COR-L47 (cell line): ENCODE data around the gene MGMT.

Source experiments
- DNase-seq: peaks from one replicate; lab custom pipeline; 2025; lab: John Stamatoyannopoulos, UW

Gene MGMT

GRCh38 chr10:129544205-129545202, 77.5 kb downstream of the MGMT start:
- DNase-seq = no peak

- DNase-seq = no peak
These were observed 78.2 kb downstream of the MGMT start for GRCh38 chr10:129545261-129545660.

GRCh38 chr10:129546106-129546505, 79.1 kb downstream of the MGMT start:
- no peak for DNase-seq

- DNase-seq = no peak
These were observed 80.6 kb downstream of the MGMT start for GRCh38 chr10:129547608-129548007.

GRCh38 chr10:129548600-129548999, 81.6 kb downstream of the MGMT start:
- DNase-seq = no peak

DNA sequence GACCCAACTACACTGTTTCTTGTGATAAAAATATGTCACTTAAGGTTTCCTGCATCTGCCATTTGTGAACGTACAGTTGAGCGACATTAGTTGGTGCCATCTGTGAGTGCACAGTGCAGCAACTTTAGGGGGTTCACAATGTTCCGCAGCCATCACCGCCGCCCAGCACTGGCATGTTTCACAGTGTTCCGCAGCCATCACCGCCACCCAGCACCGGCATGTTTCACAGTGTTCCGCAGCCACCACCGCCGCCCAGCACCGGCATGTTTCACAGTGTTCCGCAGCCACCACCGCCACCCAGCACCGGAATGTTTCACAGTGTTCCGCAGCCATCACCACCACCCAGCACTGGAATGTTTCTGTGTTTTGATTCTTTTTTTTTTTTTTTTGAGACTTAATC, 83.0 kb downstream of the MGMT start:
- DNase-seq = no peak

DNA sequence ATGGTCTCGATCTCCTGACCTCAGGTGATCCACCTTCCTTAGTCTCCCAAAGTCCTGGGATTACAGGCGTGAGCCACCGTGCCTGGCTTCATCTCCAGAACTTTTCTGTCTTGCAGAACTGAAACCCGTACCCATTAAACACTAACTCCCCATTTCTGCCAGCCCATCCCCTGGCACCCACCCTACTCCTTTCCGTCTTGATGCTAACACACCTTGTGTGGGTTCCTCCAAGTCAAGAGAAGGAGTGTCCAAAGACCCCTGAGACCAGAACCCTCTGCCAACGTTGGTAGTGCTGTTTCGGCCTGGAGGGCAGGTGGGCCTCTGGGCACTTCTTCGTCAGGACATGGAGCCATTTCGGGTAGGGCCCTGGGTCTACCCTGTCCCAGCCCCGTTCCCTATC, 83.6 kb downstream of the MGMT start:
- no peak for DNase-seq

DNA sequence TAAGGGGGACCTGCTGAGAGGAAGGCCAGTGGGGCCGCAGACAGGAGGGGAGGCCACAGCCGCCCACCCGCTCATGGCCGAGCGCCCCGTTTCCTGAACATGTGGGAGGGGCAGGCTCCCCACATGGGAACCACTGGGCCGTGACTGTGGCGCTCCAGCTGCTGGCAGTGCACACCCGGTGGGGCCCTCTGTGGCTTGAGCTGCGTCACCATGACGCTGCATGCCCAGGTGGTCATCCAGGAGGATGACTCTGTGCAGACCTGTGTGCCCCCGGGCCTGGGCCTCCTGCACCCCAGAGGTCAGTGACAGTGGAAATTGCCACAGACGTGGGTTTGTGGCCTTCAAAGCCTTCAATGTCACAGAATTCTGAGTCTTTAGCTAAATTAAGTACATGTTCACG, 85.1 kb downstream of the MGMT start:
- DNase-seq = no peak

GRCh38 chr10:129553928-129554327, 86.9 kb downstream of the MGMT start:
- no peak for DNase-seq

- DNase-seq = no peak
These were observed 89.3 kb downstream of the MGMT start for GRCh38 chr10:129556316-129556715.

DNA sequence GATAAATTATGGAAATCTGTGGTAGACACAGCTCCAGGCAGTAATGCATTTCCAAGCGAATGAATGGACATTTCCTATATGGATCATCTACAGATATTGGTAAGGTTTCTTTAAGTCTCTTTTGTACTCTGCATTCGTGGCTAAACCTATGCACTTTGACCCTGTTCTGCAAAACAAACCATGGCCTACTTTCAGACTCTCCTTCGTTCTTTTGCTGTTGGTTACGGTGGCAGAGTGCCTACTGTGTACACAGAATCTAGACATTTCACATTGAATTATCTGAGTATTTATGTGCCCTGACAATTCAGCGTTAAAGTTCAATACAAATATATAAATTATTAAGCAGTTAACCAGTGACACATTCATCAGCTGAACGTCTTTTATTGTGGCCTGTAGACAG, 93.3 kb downstream of the MGMT start:
- no peak for DNase-seq

- DNase-seq = no peak
These were observed 95.4 kb downstream of the MGMT start for GRCh38 chr10:129562487-129562886.

DNA sequence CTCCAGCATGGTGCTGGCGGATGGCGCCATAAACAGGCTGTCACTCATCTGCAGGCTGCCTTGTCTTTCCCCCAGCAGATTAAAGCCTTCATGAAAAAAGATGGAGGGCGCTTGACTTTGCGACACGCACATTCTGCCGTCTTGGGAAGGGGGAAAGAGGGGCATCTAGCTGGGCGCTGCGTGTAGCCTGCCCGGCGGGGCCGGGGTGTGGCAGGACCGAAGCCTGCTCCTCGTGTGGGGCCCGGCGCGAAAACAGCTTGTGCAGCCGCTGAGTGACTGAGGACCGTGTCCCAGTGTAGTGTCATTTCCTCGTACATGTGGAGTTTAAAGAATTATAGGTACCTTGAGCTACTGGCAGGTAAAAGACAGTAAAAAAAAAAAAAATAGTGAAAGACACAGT, 97.9 kb downstream of the MGMT start:
- no peak for DNase-seq

DNA sequence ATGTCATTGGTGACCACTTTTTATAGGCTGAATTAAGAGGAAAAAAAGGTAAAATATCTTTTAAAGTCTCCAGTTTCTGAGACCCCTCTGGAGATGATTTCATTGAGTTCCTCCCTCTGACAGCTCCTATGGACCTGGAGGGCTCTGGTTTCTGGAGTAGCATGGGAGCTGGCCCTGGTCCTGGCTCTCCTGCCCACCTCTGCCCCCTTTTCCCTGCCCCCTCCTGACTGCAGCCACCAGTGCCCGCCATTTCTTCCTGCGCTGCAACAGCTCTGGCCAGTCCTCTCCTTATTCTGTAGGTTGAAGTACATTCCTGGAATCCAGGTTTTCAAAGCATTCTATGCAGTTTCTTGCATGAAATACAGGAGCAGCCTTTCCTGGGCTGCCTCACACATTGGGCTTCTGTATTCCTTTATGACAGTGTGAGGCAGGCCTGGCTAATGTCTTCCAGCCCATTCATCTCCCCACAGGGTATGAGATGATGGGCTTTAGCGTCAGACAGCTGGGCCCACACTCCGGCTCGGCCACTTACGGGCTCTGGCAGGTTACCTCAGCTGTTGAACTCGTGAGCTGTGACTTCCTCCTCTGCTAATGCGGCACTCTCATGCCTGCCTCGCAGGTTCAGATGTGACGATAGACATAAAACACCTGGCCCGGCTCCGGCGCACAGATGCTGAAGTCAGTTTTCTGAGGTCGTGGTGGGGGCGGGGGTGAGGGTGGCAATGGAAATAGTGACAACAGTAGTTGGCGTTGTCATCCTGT, 101.7 kb downstream of the MGMT start:
- DNase-seq = no peak

- DNase-seq = no peak
These were observed 103.1 kb downstream of the MGMT start for GRCh38 chr10:129570185-129570584.

DNA sequence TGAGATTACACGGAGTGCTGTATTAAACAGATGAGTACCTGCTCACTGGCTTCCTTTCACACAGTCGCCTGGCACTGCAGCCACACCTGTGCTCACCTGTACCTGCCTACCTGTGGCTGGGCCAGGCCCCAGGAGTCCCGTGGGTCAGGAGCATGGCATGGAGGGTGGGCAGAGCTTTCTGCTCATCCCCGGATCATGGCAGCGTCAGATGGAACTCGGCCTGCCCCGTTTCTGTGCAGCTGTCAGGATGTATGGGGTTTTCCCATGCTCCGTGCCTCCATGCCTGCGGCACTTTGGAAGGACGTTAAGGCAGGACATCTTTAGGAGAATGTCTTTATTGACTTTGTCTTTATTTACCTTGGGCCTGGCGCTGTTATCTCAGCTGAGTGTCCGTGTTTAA, 112.2 kb downstream of the MGMT start:
- no peak for DNase-seq

- no peak for DNase-seq
These were observed 113.0 kb downstream of the MGMT start for GRCh38 chr10:129580010-129580409.

DNA sequence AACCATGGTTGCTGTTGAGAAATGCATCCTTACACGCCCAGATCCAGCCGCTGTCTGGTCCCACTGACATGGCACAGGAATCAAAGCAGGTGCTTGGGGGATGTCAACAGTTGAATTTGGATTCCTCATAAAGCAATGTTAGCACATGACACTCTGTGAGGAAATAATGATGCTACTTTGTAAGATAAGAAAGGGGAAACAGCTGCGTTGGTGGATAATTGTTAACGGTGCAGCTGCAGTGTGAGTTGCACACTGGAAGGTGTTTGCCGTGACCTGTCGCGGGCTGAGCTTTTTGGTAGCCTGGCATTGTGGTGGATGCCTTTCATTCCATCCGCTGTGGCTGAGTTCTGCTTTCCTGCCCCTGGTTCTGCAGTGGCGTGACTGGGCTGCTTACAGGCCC, 113.9 kb downstream of the MGMT start:
- no peak for DNase-seq

DNA sequence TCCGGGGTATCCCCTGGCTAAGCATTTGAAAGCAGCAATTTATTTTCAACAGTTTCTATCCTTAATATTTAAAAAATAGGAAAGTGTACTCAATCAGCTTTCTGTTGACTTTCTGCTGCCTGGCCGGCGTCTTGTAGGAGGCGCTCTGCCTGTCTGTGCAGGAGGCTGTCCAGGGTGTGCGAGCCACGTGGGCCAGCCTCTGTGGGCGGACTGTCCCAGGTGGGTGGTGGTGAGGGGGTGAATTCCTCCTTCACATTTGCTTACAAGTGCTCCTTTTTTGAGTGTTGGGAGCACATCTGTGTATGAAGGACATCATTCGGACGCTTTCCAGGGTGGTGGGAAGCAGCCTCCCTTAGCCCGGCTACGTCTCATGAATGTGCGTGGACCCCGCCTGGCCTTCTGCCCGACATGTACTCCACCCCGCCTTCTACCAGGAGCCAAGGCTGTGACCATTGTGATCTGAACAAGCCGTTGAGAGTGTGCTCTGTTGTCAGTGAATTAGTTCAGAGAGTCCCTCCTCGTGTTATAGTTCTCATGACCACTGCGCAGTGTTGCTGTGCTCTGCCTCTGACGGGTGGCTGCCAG, 114.9 kb downstream of the MGMT start:
- no peak for DNase-seq

DNA sequence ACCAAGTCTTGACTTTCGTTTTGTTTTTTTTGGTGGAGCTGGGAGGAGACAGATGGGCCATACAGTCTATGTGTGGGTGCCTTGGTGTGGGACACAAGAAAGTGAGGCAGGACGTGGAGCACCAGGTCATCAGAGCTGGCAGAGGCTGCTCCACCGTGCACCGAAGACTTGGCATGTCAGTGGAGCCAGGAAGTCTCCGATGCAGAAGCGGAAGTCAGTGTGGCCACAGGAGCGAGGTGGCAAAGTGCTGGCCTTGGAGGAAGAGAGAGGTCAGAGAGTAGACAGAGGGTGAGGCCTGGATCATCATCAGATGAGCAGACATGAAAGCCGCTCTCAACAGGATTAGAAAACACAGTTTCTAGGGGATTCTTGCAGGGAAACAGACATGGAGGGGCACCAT, 116.8 kb downstream of the MGMT start:
- DNase-seq = no peak

DNA sequence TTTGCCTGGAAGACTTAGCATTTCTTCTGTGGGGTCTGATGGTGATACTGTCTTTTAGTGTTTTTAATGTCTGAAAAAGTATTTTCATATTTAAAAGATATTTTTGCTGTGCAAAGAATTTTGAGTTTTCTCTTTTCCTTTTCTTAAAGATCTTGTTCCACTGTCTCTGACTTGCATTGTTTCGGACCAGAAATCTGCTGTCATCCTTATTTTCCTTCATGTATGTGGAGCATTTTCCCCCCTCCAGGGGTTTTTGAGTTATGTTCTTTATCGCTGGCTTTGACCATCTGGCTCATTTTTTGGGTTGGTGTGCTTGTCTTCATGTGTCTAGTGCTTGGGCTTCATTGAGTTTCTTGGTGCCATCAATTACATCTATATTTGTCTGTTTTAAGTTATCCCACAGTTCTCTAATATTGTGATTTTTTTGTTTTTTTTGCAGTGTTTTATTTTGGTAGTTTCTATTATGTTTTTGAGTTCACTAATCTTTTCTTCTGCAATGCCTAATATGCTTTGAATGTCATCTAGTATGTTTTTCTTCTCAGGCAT, 119.9 kb downstream of the MGMT start:
- DNase-seq = no peak

- DNase-seq = no peak
These were observed 122.5 kb downstream of the MGMT start for GRCh38 chr10:129589546-129589945.

DNA sequence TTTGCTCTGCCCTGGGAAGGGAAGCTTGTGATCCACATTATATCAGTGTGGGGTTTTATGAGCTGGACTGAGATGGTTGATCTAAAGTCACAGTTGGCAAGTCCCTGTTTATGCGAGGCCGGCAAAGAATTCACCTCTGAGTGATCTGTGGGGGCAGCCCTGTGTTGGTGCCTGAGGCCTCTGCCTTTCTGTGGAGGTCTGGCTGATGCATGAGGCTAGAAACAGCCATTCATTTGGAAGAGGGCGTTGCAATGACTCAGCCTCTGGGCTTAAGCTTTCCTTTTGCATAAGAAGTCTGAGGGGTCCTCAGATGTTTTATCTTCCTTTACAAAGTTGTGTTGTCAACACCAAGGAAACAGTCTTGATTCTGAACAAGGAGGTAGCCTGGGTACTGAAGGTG, 126.9 kb downstream of the MGMT start:
- no peak for DNase-seq
